ENCODE results near the gene PDLIM7.

The PDLIM7 gene

DNA sequence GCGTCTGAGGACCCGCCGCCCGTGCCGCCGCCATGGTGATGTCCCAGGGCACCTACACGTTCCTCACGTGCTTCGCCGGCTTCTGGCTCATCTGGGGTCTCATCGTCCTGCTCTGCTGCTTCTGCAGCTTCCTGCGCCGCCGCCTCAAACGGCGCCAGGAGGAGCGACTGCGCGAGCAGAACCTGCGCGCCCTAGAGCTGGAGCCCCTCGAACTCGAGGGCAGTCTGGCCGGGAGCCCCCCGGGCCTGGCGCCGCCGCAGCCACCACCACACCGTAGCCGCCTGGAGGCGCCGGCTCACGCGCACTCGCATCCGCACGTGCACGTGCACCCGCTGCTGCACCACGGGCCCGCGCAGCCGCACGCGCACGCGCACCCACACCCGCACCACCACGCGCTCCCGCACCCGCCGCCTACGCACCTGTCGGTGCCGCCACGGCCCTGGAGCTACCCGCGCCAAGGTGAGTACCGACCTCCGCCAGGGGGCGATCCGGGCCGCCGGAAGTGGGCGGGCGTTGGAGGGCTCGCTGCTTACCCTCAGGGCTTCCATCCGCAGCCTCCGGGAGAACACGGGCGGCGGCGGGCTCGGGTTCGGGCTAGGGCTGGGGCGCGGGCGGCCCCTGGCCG, 42.3 kb downstream of the PDLIM7 start:
- DNase-seq, result peak; percentile 92

DNA sequence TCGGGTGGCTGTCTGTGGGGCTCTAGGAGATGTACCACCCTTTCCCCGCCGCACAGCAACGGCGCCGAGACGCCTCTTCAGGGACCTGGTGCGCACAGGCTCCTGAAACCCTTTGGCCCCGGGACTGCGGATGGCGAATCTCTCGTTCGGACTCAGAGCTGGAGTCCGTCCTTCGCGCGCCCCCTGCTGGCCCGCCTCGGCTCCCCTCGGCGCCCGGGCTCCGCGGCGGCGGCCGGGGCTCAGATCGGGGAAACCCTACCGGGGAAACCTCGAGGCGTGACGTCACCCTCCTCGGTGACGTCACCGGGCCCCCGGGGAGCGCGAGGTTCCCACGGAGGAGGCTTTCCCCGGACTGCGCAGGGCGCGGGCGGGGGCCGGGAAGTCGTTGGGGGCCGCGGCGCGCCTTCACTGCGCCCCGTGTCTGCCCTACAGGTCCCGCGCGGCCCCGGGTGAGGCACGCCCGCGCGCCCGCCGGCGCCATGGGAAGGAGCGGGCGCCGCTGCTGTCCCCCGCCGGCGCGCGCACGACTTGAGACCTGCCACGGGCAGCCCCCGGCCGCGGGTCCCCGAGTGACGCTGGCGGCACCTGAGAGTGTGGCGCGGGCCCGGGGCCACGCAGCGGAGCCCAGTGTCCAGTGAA, 42.9 kb downstream of the PDLIM7 start:
- peak; percentile 94 for DNase-seq

DNA sequence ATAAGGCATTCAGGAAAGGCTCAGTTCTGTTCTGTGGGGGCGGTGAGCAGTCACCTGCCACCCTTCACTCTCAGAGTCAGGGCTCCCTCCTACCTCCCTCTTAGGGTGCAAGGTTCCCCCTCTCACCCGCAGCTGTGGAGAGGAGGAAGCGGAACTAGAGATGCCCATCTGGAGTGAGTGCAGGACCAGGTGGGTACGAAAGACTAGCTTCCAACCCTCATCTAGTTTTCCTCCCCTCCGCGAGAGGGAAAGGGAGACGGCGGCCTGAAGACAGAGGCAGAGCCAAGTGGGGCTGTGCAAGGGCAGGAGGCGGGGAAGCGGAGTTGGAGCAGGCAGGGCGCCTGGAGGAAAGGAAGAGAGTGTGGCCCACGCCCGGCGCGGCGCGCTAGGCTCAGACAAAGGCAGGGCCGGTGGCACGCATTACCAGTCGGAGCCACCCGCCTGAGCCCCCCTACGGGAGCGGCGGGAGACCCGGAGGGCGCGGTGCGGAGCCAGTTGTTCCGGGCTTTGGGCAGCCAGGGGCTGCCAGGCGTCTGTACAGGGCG, 43.5 kb downstream of the PDLIM7 start:
- no peak for DNase-seq

DNA sequence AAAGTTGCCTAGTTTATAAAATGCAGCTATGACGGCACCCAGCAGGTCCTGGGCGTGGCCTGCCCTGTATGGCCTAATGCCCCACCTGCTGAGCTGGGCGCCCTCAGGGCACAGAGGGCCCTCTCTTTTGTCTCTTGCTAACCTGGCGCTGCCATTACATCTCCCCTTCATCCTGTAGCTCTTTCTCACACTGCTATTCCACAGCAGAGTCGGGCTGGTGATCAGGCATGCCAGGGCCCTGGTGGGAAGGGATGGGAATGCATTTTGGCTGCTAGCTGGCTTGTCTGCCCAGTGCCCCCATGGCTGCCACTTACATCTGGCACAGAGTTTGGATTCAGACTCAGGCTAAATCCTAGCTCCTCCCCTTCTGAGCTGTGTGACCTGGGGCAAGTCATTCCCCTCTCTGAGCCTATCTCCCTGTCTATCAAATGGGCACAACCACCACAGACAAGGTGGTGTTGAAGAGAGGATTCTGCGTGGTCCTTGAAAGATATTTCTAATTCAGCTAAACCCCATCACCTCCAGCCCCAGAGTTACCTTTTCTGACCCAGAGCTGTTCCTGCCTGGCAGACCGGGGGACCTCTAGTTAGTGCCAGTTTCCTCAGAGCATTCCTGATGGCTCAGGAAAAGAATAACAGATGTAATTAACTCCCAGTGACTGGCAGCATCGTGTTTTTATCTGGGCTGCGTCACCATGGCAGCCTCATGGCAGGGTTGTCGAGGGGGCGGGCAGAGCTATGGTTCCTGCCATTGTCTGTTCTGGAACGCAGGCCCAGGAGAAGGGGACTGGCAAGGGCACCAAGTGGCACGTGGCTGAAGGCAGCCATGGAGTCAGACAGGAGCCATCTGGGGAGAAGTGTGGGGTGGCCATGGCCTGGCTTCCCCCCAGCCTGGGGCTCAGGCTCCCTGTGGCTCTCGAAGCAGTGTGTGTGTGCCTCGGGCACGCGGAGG, 44.4 kb downstream of the PDLIM7 start:
- no peak for DNase-seq

DNA sequence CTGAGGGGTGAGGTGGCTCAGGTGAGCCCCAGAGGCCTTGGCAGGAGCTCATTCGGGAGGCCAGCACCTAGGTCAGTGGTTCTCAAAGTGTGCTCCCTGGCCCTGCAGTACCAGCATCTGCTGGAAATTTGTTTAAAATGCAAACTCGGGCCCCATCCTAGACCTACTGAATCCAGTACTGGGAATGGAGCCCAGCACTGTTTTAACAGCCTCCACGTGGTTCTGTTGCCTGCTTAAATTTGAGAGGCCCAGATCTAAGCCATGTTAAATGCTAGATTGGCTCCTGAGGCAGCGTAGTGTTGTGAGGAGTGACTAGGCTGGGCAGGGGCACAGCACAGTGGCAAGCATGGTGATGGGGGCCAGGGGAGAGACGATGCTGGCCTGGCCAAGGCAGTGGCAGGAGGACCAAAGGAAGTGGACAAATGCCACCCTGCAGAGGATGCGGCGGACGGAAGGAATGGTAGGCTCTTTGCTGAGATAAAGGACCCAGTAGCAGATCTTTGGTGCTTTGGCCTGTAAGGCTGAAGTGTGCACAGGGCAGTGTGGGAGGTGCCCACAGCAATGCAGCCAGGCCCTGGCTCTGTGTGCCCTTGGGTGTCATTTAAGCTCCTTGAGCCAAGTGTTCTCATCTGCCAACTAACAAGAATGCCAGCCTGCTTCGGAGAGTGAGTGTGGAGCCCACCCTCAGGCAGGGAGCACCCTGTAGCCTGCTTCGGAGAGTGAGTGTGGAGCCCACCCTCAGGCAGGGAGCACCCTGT, 46.6 kb downstream of the PDLIM7 start:
- no peak for DNase-seq

DNA sequence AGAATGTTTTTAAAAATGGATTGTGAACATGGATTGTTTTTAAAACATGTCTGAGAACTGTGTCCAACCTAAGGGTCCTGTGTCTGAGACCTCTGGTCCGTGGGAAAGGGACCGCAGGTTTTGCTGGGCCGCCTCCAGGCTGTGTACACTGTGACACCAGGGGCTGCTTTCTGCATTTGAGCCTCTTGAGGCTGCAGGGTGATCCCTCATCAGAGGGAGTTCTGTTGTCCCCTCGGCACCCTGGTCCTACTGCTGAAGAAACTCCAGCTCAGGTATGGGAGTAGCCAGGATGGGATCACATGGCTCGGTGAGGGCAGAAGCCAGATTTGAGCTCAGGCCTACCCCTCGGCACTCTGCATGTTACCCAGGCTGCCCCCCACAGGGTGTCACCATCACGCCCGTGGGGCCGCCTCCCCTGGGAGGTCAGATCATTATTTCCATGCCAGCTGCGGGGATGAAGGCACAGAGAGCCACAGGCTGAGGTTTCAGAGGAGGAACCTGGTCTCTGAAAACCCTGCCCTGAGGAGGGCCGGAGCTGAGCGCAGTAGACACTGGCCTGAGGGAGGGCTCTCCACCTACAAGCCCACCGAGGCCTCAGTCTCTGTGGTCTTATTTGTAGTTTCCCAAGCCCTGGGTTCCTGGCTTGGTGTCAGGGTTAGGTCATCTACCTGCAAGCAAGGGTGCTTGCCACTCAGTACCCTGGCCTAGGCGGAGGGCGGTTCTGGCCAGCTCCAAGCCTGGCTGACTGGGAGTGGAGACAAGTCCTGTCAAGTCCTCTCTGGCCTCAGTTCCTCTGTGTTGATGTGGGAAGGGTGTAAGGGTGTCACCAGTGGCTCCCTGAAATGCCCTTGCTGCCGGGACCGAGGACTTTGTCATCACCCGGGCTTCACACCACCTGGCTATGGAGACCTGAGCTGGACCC, 48.0 kb downstream of the PDLIM7 start:
- DNase-seq, result no peak

DNA sequence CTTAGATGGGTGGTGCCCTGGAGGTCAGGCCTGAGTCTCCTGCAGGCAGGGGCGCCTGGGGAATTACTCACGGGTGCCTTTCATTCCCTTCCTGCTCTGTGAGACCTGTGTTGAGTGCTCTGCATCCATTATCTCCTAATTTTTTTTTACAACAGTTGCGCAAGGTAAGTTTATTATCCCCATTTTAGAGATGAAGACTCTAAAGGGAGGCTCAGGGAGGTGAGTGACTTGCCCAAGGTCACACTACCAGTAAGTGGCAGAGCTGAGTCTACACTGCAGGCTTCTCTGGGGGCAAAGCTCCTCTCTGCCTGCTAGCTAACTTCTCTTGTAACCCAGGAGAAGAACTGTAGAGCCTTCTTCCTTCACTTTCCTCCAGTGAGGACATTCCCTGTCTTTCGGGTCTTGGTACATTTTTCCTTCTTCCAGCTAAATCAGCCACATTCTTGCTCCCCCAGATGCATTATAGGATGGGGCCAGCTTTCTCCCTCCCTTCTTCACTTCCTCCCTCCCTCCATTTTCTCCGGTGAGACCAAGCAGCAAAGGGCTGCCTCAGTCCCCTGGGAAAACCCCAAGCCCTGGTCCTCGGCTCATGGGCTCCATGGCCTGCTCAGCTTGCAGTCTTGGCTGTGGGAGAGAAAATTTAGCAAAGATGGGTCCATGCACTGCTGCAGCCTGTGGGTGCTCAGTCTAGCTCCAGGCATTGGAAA, 49.0 kb downstream of the PDLIM7 start:
- DNase-seq, result no peak

DNA sequence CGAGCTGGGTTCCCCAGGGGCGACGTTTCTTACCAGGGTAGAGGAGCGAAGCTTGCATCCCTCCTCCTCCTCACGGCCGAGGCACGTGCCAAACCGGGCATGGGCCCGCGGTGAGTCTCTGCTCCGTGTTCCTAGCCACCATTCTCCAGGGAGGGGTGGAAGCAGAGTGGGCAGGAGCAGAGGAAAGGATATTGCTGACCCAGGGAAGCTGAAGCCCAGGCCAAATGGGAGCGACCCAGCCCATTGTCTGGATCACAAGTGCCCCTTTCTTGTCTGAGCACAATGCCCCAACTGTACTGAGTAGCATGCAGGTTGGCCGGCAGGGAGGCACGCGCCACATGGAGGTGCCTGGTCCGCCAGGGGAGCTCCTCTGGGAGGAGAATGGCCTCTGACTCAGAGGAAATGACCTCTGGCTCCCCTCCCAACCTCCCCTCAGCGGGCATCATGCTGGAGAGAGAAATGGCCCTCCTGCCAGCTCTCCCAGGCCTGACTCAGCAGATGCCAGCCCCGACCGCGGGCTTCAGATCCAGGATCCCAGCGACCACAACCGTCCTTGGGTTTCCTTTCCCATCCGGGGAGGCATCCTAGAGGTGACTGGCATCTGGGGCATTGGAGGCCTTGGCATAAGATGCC, 49.7 kb downstream of the PDLIM7 start:
- no peak for DNase-seq

DNA sequence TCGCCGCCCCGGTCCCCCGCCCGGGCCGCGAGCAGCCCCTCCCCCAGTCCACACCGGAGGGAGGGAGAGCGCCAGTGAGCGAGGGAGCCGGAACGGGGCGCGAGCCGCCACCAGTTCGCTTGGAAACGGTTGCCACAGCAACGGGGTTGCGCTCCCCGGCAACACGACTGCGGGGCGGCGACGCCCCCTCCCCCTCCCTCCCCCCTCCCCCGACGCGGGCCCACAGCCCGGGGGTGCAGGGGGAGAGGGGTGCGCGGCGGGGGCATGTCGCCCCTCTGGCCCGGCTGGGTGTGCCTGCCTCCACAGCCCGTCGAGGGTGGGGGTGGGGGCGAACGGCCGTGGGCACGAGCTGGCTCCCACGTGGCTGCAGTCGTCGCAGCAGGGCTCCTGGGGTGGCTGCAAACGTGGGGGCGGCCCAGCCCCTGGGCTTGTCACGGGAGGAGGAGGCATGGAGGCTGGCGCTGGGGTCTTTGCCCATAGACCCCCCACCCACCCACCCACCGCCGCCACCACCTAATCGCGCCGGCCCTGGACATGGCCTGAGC, 50.3 kb downstream of the PDLIM7 start:
- DNase-seq, result peak; percentile 82

DNA sequence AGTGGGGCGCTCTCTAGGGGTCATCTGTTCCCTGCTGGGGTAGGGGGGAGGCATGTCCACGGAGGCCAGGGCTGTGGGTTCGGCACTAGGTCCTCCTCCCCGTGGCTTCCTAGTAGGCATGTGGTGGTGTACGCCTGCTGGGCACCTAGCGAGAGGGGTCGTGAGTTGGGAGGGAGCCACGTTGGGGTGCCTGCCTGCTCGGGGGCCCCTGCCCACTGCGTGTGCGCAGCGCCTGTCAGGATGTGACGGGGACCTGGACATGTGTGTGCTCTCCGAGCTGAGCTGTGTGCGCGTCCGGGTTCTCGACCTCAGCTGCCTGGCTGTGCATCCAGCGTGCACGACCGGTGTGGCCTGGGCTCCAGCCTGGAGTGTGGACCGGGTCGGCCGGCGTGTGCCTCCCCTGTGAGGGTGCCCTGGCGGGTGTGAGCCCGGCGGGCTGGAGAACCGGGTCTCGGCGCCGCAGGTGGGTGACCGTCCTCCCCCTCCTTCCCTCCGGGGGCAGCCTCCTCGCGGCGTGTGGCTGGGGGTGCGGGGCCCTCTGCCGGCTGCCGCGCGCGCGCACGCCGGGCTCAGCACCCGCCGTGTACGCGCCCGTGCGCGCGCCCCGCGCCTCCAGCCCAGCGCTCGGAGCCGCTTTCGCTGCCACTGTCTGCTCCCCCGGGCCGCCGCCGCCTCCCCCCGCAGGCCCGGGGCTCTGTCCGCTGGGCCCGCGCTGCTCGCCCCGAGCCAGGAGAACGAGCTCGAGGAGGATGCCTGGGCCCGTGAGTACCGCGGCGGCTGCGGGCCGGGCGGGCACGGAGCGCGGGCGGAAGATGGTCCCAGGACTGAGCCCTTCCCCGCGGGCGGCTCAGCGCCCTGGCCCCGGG, 51.0 kb downstream of the PDLIM7 start, which contains the start of gene PRR7:
TSS of gene PRR7 (plus strand) at position 615 of the 866 bp plus-strand sequence. CDS start 8,254 bp downstream, outside the sequence.
- DNase-seq, result peak; percentile 69

DNA sequence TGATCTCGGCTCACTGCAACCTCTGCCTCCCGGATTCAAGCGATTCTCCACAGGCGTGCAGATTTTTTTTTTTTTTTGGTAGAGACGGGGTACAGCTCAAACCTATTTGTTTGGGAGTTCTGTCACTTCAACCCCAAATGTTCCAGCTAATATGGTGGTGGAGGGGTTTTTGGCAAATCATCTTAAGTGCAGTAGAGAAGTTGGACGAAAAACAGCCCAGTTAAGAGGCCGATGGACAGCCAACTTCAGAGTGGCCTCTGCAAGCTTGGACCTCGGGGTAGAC, 51.5 kb downstream of the PDLIM7 start:
- DNase-seq, result no peak

DNA sequence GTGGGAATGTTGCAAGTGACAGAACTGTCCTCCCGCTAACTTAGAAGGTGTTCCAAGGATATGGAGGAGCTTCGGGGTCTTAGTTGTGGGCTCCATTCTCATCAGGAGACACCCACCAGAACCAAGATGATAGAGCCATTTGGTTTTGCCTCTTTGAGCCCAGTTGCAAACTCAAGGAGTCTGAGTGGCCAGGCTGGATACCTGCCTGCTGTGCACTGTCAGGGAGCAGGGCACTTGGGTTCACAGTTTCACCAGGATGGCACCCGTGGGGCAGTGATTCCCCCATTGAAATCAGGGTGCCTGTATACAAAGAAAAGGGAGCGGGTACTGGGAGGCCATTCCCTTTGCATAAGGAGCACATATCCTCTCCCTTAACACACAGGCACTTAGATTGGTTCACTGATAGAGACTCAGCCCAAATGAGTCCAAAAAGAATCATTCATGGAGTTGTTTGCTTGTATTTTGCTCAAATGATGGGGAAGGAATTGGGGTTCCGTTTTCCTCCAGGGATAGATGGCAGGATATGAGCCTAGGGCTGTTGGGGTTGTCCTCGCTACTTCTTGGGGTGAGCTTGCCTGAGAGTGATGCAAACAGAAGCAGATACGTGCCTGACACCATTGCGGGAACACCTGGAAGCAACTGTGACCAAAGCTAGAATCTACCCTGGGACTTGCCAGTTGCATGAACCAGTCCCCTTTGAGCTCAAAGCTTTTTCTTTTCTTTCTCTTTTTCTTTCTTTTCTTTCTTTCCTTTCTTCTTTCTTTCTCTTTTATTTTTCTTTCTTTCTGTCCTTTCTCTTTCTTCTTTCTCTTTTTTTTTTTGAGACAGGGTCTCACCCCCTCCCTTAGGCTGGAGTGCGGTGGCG, 52.1 kb downstream of the PDLIM7 start:
- DNase-seq, result no peak

DNA sequence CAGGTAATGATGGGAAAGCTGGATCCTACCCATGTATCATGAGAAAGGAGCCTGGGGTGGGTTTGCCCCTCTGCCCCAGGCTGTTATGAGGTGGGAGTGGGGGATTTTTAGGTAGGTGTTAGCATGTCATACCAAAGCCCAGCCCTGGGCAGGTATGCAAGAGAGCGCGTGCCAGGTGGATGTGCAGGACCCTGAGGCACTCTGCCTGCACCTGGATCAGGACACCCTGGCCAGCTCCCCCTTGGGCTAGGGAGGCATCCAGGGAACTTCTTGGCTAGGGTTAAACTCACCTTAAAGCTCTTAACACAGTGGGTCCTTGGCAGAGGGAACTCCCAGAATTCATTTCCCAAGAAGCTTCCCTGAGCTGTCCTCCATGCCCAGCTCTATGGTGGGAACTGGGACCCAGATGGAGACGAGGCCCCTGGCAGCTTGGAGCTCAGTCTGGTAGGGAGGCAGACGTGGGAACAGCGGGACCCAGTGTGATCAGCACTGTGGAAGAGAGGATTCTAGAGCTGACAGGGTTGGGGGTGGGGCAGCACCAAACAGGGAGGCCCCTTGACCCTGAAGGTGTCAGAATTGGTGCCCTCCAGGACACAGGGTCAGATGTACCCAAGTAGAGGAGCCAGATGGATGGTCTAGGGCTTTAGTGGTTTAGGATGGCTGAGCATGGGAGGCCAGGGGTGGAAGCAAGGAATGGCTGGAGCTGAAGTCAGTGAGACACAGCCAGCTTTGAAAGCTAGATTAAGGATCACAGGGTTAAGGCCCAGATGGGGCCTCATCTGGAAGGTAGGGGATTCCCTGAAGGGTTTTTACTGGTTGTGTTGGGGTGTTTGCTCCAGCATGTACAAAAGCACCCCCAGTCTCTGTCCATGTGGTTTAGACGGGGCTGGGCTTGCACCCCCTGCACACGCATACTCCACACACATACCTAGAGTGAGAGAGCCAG, 53.0 kb downstream of the PDLIM7 start:
- DNase-seq, result no peak

DNA sequence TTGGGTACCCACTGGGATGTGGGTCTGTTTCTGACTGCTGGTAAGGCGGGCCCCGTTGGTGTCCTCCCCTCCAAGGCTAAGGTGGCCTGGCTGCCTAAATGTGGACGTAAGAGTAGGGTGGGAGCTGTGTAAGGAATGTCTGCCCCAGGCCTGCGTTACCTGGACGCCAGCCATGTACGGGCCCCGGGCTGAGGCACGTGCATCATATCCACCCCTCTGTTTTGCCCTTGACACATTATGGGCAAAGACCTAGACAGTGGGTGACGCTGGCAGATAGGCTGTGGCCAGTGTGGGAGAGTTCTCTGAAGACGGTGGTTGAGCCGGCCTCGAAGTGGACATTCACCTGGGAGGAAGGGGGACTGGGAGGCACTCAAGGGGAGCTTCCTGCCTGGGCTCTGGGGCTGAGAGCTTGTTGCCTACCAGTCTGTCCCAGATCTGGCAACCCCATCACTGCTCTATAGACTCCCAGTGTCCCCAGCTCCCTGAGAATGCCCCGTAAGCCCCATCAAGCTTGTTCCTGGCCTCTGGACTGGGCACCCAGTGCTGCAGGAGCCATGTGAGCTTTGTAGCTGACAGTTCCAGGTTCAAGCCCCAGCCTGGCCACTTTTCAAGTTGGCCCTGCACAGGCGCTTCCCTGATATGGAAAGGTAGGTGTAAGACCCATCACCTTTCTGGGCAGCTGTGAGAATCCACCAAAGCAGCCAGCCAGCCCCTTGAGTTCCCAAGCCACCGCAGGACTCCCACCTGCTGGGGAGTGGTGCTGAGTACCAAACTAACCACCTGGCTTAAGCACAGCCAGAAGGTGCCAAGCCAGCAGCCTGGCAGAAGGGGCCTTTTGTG, 54.0 kb downstream of the PDLIM7 start:
- no peak for DNase-seq

DNA sequence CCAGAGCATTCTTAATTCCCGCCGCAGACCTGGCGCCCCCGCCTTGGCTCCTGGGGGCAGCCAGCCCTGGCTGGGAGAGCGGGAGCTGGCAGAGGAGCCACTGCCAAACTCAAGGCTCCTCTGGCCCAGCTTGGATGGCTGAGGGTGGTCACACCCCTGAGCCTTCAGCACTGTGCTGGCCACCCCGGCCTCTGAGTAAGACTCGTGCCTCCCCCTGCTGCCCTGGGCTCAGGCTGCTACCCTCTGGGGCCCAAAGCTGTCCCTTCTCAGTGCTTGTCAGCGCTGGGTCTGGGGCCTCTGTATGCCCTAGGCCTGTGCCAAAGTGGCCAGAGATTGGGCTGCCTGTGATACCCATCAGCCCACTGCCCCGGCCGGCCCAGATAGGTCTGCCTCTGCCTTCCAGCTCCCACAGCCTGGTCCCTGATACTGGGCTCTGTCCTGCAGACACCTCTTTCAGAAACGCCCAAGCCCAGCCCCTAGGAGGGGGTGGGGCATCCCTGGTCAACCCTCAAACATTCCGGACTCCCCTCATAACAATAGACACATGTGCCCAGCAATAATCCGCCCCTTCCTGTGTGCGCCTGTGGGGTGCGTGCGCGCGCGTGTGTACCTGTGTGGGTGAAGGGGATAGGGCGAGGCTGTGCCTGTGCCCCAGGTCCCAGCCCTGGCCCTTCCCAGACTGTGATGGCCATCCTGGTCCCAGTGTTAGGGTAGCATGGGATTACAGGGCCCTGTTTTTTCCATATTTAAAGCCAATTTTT, 55.2 kb downstream of the PDLIM7 start:
- DNase-seq, result no peak

Data from activated CD4-positive, alpha-beta T cell treated with anti-CD3 and anti-CD28 coated beads, Interleukin-2, amount 50 U/mL, for 1 hour (primary cell).